HG03469 (cell line): ENCODE data around the gene SLC1A7.

Experiments
- ATAC-seq: cut with Tn5 transposase; IDR thresholded peaks from one replicate; pipeline ENCODE4 v1.9.1; 2021; ENCODE audit warnings: mild to moderate bottlenecking, moderate library complexity, moderate number of reproducible peaks; ENCODE audit not compliant: unreplicated experiment

The SLC1A7 gene

DNA sequence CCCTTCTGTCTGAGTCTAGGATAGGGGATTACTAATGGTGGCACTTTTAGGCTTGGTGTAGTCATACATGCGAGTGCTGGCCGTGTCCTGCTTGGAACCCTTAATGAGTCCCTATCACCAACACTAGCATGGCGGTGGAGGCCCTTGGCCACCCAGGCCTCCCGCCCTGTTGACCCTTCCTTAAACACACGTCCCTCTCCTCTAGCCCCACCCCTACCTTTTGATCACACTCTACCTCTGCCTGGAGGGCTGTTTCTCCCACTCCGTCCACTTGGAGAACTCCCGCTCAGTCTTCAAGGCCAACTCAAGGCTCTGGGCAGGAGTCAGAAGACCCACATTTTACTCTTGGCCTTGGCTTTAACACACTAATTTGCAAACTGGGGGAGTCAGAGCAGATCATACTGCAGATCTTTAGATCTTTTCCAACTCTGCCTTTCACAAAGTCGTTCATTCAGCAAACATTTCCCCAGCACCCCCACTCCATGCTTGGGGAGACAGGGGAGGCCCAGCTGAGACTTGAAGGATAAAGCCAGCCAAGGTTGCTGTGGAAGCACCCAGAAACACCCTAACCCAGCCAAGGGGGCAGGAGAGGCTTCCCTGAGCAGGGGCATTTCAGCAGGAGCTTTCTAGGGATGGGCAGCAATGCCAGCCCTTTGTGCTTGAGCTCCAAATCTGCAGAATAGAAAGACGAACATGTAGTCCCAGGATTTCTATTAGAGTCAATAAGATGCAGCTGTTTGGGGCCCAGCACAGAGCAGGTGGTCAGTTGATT lies 78.5 kb downstream of the SLC1A7 start:
- ATAC-seq = no peak

DNA sequence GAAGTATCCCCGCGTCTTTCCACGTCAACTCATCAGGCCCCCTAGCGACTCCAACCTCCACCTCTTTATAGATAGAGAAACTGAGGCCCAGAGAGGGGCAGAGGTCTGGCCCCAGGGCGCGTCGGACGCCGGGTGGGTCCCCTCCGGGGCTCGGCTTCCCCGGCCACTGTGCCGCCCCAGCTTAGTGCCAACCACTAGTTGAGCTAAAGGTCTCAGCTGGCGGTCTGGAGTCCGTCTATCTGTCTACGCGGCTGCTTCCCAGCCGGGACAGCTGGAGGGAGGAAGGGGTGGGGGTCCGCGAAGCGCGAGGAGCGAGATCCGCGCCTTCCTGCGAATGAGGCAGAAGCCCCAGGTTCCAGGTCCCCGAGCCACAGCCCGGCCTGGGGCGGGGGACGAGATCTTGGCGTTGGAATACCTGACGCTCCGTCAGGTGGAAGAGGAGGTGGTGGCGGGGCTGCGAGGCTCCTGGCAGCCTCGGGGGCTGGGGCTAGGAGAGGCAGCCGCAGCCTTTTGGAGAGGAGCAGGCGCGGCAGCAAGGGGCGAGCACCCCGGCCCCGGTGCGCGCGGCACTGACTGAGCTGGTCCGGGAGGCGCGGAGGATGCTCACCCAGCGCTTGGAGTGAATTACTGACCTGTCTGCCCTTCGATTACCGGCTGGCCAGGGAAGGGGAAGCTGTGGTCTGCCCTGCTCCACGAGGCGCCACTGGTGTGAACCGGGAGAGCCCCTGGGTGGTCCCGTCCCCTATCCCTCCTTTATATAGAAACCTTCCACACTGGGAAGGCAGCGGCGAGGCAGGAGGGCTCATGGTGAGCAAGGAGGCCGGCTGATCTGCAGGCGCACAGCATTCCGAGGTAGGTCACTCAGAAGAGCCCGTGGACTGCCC lies 79.5 kb downstream of the SLC1A7 start:
- no peak for ATAC-seq

DNA sequence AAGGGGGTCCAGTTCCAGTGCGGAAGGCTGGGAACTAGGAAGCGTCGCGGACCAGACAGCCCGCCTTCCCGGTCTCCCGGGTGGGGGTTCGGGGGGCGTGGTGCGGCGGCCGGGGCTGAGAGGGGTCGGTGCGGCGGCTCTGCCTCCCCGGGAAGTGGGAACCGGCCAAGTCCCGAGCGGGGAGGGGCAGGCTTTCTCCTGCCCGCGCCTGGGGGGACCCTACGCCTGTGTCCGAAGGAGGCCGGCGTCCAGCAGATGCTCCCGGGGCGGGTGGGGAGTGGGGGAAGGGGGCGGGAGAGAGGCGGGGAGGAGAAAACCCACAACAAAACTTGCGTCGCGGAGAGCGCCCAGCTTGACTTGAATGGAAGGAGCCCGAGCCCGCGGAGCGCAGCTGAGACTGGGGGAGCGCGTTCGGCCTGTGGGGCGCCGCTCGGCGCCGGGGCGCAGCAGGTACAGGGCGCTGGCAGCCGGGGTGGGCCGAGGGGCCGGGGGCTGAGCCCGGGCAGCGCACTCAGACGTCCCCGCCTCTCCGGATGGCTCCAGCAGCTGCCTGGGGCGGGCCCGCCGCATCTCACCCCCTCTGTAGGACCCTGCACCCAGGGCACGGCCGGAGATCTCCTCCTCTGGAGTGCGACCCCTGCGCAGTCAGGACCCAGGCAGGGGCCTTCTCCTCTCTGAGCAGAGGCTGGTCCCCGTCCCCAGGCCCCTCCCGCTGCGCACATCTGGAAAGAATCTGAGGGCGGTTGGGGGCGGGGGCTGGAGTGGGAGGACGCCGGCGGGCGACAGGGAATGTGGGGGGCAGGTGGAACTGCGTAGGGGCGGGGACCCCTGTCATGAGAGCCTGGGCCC lies 80.4 kb downstream of the SLC1A7 start, which contains the start of gene PODN:
Gene PODN (plus strand): TSS at position 355 of the 849 bp plus-strand sequence. CDS start 7,643 bp downstream, outside the sequence.
- no peak for ATAC-seq

DNA sequence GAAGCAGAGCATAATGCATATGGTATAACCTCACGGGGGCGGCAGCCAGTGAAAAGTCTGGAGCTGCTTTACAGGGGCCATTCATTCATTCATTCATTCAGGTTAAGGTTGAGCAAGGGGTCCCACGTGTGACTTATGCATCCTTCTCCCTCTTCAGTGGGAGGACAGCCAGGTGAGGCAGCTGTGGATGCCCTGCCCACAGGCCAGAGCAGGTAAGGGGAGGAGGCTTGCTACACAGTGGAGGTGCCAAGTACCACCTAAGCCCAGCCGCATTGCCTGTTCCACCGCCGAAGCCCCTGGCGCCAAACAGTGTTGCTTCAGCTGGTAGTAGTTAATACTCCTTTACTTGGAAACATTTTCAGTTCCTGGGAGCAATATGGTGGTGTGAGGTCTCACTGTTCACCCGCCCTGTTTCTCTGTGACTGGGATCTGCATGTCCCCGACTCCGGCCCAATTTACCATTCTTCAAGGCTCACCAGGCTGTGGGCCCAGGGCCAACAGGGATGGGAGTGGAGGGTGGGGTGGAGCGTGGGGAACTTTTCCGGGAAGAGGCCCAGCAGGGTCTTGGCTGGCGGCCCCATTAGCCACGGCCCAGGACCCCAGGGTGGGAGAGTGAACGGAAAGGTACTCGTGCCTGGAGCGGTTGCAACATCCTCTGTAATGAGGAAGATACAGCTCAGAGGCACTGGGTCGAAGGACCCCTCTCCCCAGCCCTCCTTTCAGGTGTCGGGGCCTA lies 81.1 kb downstream of the SLC1A7 start:
- no peak for ATAC-seq

DNA sequence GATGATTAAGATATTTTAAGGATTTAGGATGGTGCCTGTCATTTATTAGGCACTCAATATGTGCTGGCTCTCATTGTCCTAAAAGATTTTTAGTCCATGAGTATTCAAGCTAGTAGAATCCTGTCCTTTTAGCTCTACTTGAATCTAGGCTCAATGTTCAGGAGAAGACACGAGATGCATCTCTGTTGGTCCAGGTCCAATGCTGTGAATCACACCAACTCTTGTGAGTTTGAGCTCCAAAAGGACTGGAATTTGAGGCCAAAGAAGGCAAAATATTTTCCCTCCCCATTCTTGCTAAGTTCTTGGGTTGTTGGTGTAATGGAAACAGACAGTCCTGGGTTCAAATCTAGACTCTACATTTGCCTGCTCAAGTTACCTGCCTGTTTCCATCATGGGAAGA lies 81.9 kb downstream of the SLC1A7 start:
- ATAC-seq = no peak

DNA sequence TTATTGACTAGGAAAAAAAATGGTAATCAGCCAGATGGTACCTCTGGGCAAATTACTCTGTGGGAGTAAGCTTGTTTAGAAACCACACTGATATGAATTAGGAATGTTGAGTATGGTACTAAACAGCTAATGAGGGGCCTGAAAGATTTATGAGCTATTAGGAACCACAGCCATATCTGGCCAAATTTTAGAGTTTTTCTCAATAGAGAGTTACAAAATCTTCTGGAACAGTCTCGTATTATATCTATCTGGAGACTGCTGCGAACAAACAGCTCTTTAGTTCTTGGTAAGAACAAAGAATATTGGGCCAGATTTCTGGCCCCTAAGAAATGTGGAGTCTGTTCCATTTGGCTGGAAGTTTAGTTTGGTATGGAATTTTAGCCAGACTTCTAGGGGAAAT lies 85.3 kb downstream of the SLC1A7 start:
- no peak for ATAC-seq

DNA sequence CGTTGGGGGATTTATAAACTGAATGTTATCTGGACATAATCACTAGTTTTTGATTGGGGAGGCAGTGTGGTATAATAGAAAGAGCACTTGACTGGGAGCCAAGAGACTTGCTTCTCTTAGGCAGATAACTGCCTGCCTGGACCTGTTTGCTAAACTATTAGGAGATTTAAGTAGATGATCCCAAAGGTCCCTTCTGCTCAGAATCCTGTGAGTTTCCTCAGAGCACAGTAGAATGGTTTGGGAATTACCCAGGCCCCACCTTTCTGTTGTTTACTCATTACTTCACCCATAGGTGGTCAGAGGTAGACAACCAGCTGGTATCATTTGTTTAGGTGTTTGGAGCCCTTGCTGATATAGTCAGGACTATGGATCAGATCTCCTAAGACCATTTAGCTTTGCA lies 90.8 kb downstream of the SLC1A7 start:
- no peak for ATAC-seq

DNA sequence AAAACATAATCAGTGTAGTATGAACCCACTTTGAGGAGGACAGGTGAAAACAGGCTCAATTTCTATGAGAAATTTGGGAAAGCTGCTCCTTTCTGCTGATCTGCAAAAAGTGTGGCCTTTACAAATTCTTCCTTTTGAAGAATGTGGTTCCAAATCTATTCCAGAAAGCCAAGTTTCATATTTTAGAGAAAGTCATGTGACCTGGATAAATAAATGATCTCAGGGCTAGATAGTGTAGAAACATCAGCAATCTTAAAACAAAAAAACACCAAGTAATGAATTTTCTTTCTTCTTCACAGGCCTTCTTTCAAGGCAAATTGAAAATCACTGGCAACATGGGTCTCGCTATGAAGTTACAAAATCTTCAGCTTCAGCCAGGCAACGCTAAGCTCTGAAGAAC lies 92.1 kb downstream of the SLC1A7 start:
- no peak for ATAC-seq

DNA sequence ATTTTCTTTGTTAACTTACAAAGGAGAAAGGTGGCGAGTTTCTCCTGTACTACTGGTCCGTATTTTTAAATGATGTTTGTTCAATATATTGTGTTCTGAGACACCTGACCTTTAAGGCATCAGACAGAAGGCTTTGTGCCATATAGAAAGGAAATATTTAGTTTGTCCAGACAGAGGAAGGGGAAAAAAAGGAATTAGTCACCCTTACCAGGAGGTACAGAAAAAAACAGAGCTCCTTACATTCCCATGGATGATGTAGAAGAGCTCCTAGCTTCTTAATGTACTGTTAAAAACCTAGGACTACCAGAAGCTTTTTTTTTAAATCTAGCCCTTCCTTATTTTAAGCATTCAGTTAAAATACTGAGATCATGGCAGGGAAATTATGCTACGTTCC lies 92.9 kb downstream of the SLC1A7 start:
- no peak for ATAC-seq

DNA sequence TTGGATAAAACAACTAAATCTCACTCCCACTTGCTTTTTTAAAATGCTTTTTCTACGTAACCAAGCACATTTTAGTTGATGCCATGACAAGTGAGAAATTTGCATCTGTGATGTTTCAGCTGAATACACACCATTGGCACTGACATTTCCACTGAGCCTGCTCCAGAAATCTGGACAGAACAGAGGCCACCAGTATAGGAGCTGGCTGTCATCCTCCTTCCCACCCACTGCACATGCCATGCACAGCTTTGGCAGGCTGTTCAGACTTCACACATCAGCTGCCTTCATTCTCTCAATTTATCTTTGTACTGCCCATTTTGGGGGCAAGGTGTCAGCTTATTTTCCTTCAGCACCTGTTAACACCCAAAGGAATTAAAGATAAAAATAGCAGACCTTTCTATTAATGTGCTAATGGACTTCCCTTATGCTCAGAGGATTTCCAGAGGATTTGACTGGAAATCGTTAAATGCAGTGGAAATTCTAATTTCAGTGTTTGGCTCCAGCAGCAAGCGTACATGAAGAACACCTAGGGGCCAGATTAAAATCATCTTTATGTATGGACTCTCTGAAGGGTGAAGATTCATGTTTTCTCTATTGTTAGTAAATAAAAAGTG lies 93.4 kb downstream of the SLC1A7 start:
- no peak for ATAC-seq

DNA sequence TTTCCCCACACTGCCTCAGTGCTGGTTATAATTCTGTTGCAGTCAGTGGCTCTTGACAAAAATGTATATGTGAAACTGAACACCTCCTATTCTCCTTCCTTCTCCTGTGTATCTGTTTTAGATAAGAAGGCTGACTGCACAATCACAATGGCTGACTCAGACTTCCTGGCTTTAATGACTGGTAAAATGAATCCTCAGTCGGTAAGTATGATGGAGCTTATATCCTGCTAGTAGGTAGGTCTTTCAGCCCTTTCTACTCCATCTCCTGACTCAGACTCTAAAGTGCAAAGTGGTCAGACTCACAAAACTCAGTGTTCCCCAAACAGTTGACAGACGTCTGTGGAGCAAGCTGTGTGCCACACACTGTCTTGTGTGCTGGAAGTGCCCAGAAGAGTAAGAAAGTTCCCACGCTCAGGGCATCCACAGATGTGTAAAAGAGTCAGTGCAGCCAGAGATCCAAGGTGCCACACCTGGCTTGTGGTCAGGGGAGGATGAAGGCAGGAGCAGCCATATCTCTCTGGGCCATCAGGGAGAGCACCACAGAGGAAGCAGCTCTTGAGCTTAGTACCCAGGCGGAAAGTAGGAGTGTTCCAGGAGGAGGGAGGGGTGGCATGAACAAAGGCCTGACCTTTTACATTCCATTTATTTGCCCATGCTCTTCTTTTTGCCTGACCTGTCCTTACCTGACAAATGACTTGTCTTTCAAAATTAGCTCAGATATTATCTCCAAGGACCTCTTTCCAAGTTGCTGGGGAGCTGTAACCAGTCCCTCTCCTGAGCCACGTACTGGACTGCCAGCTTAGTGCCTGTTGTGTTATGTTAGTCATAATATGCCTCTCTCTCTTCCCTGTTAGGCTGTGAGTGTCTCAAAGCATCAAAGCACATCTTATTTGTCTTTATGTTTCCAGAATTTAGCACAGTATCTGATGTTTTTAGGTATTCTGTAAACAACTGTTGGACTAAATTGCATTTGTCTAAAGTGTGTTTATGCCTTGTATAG lies 94.4 kb downstream of the SLC1A7 start:
- no peak for ATAC-seq

DNA sequence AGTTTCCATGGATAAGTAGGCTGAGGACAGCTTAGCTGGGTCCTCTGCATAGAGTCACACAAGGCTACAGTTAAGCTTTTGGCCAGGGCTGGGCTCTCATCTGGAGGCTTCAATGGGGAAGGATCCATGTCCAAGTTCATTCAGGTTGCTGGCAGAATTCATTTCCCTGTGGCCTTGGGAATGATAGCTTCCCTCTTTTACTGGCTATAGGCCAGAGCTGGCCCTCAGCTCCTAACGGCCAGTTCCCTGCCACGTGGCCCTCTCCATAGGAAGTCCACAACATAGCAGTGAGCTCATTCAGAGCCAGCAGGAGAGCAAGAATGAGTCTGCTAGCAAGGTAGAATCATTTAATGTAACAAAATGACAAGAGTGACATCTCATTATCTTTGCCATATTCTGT lies 95.5 kb downstream of the SLC1A7 start:
- ATAC-seq = no peak

DNA sequence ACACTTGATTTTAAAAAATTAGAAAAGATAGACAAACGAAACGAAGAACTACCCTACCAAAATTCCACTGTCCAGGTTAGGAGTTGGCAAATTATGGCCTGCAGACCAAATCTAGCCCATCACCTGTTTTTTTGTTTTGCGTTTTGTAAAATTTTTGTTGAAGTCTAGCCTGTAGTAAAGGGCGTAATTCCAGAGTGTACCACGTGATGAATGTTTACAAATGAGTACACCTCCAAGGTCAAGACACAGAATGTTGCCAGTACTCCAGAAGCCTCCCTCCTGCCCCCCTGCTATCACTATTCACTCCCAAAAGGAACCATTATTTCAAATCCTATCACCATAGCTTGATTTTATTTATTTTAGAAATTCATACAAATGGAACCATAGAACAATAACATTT lies 97.5 kb downstream of the SLC1A7 start:
- ATAC-seq = no peak

DNA sequence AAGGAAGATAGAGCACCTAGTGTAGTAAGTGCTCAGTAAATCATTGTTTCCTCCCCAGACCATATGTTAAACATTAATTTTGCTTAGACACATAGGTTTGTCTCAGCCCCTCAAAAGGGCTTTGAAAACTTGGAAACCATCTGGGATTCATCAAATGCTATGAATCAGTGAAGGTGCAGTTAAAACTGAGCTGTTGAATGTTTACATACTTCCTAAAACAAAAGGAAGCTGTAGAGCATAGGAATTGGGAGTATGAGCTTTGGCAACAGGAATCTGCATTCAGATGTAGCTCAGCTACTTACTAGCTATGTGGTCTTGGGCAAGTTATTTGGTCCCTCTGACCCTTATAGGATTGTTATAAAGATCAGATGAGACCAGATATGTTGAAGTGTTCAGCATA lies 99.2 kb downstream of the SLC1A7 start:
- ATAC-seq = no peak

DNA sequence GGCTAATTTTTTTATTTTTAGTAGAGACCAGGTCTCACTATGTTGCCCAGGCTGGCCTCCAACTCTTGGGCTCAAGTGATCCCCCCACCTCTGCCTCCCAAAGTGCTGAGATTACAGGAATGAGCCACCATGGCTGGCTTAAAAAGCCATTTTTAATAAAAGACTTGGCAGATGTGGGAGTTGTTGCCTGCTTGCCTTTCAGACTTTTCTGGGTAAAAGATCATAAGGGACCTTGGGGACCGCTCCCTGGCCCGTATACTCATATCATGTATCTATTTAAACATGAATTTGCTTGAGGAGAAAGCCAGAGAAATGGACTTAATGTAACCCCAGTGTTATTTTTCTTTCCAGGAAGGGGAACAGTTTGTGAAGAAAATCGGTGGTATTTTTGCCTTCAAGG lies 103.9 kb downstream of the SLC1A7 start:
- no peak for ATAC-seq
